NCI-H1092 (cell line): ENCODE results near the gene TMEM247.
"Not testable (repeated sequence)": the region's sequence is repeated elsewhere in the genome, so short reads cannot be mapped to it uniquely, and the experiment has no call there.

Experiments used
- DNase-seq: peaks from one replicate; lab custom pipeline; 2025; lab: John Stamatoyannopoulos, UW

TMEM247 gene

GRCh38 chr2:46458763-46459500 is 20.4 kb upstream of the TMEM247 start:
- no peak for DNase-seq

GRCh38 chr2:46459694-46460093 is 19.7 kb upstream of the TMEM247 start:
- DNase-seq: no peak

- no peak for DNase-seq
Observed at GRCh38 chr2:46460241-46460921, 19.0 kb upstream of the TMEM247 start.

- DNase-seq: peak; percentile 32
Observed at GRCh38 chr2:46461011-46461674, 18.2 kb upstream of the TMEM247 start.

- DNase-seq: no peak
Observed at GRCh38 chr2:46461709-46462171, 17.6 kb upstream of the TMEM247 start.

GRCh38 chr2:46462936-46463335 is 16.4 kb upstream of the TMEM247 start:
- DNase-seq: no peak

GRCh38 chr2:46469116-46469515 is 10.2 kb upstream of the TMEM247 start:
- no peak for DNase-seq

GRCh38 chr2:46469700-46470099 is 9.7 kb upstream of the TMEM247 start:
- no peak for DNase-seq

GRCh38 chr2:46470114-46470628 is 9.2 kb upstream of the TMEM247 start:
- DNase-seq: no peak

- DNase-seq: no peak
Observed at GRCh38 chr2:46471019-46471583, 8.3 kb upstream of the TMEM247 start.

GRCh38 chr2:46471697-46472096 is 7.7 kb upstream of the TMEM247 start:
- no peak for DNase-seq

GRCh38 chr2:46472165-46472564 is 7.2 kb upstream of the TMEM247 start:
- not testable (repeated sequence) for DNase-seq

GRCh38 chr2:46477462-46477861 is 1.9 kb upstream of the TMEM247 start:
- not testable (repeated sequence) for DNase-seq

- DNase-seq: no peak
Observed at GRCh38 chr2:46477925-46478324, 1.4 kb upstream of the TMEM247 start.

- DNase-seq: peak; percentile 18
Observed at GRCh38 chr2:46480562-46480961, 1.2 kb downstream of the TMEM247 start.

- no peak for DNase-seq
Observed at GRCh38 chr2:46481198-46482193, 2.1 kb downstream of the TMEM247 start.

- DNase-seq: no peak
Observed at GRCh38 chr2:46482490-46482889, 3.1 kb downstream of the TMEM247 start.

GRCh38 chr2:46485002-46485401 is 5.6 kb downstream of the TMEM247 start:
- no peak for DNase-seq

GRCh38 chr2:46486436-46486835 is 7.1 kb downstream of the TMEM247 start:
- no peak for DNase-seq

- DNase-seq: no peak
Observed at GRCh38 chr2:46487667-46488335, 8.4 kb downstream of the TMEM247 start.

GRCh38 chr2:46488389-46488788 is 9.0 kb downstream of the TMEM247 start:
- DNase-seq: no peak
